GM23338 (cell line): ENCODE results near the gene SLC2A2. TPM values are rescaled to one million over a fixed set of nuclear protein-coding genes. Genes with fewer than 3 reads are reported as not detected.

Source experiments
- ATAC-seq: fragments of 200-7000 bp; cut with Tn5 transposase; 3 replicates; pipeline ENCODE4 v1.9.1; 2020
- DNase-seq: peaks from one replicate; pipeline ENCODE4 v3.0.0-alpha.2; 2015; ENCODE audit warnings: low spot score
- H2AFZ ChIP-seq: fragments of 200-600 bp; sonication (generic); 2 replicates; pipeline ENCODE4 v1.8.0; 2016; ENCODE audit warnings: antibody characterized with exemption, mild to moderate bottlenecking, moderate library complexity
- H3F3A ChIP-seq: fragments of 200-600 bp; sonication (generic); replicated peaks from 2 replicates; pipeline ENCODE4 v1.8.0; 2017; ENCODE audit warnings: antibody characterized with exemption, mixed run types, low read depth
- H3K27ac ChIP-seq: fragments of 200-600 bp; sonication (generic); 2 replicates; pipeline ENCODE4 v1.6.1; 2016; ENCODE audit warnings: low read depth
- H3K27me3 ChIP-seq: fragments of 200-600 bp; sonication (generic); 2 replicates; pipeline ENCODE4 v1.8.0; 2016; ENCODE audit warnings: mild to moderate bottlenecking, mixed run types, moderate library complexity; ENCODE audit not compliant: insufficient read depth
- H3K36me3 ChIP-seq: fragments of 200-600 bp; sonication (generic); 2 replicates; pipeline ENCODE4 v1.8.0; 2016; ENCODE audit warnings: mild to moderate bottlenecking; ENCODE audit not compliant: insufficient read depth
- H3K4me1 ChIP-seq: fragments of 200-600 bp; sonication (generic); 2 replicates; pipeline ENCODE4 v1.8.0; 2016; ENCODE audit warnings: mild to moderate bottlenecking, moderate library complexity; ENCODE audit not compliant: insufficient read depth
- H3K4me2 ChIP-seq: fragments of 200-600 bp; sonication (generic); 2 replicates; pipeline ENCODE4 v1.7.1; 2017; ENCODE audit warnings: mixed run types
- H3K4me3 ChIP-seq: fragments of 200-600 bp; sonication (generic); 2 replicates; pipeline ENCODE4 v1.6.1; 2016; ENCODE audit warnings: mixed run types
- H3K79me2 ChIP-seq: fragments of 200-600 bp; sonication (generic); replicated peaks from 2 replicates; pipeline ENCODE4 v1.8.0; 2017; ENCODE audit warnings: mild to moderate bottlenecking; ENCODE audit not compliant: insufficient read depth
- H3K9me2 ChIP-seq: fragments of 200-600 bp; sonication (generic); 2 replicates; pipeline ENCODE4 v1.8.0; 2017; ENCODE audit not compliant: insufficient read depth
- H4K20me1 ChIP-seq: fragments of 200-600 bp; sonication (generic); replicated peaks from 2 replicates; pipeline ENCODE4 v1.8.0; 2017; ENCODE audit warnings: mild to moderate bottlenecking; ENCODE audit not compliant: insufficient read depth
- H3K27ac Mint-ChIP-seq: 2 replicates; pipeline ENCODE4 v1.8.0; 2020; ENCODE audit warnings: inconsistent platforms, mild to moderate bottlenecking, moderate library complexity, mixed read lengths
- H3K27me3 Mint-ChIP-seq: 3 replicates; pipeline ENCODE4 v1.8.0; 2022; ENCODE audit warnings: low read depth, mild to moderate bottlenecking, moderate library complexity, mixed read lengths, inconsistent platforms; ENCODE audit not compliant: insufficient read depth, poor library complexity
- H3K36me3 Mint-ChIP-seq: 3 replicates; pipeline ENCODE4 v1.8.0; 2021; ENCODE audit warnings: low read depth, mild to moderate bottlenecking, inconsistent platforms, moderate library complexity, mixed read lengths
- H3K4me1 Mint-ChIP-seq: 3 replicates; pipeline ENCODE4 v1.8.0; 2020; ENCODE audit warnings: mild to moderate bottlenecking, inconsistent platforms, mixed read lengths
- H3K4me3 Mint-ChIP-seq: 3 replicates; pipeline ENCODE4 v1.8.0; 2021; ENCODE audit warnings: moderate library complexity, mild to moderate bottlenecking, inconsistent platforms, mixed read lengths
- H3K9me3 Mint-ChIP-seq: 3 replicates; pipeline ENCODE4 v1.8.0; 2020; ENCODE audit warnings: moderate library complexity, mild to moderate bottlenecking, inconsistent platforms, mixed read lengths
- CREB1 ChIP-seq: fragments of 250-450 bp; sonication (Bioruptor Pico); IDR thresholded peaks from 2 replicates; pipeline ENCODE4 v1.5.0; 2020; ENCODE audit warnings: low read depth, mild to moderate bottlenecking, moderate library complexity
- ETS1 ChIP-seq: IDR thresholded peaks from 2 replicates; pipeline ENCODE4 v1.6.1; 2016; ENCODE audit warnings: antibody characterized with exemption
- EZH2phosphoT487 ChIP-seq: fragments of 200-600 bp; sonication (generic); IDR thresholded peaks from one replicate; pipeline ENCODE4 v1.8.1; 2018; ENCODE audit warnings: antibody characterized with exemption; ENCODE audit not compliant: unreplicated experiment
- JUNB ChIP-seq: IDR thresholded peaks from one replicate; pipeline ENCODE4 v1.6.1; 2016; ENCODE audit warnings: antibody characterized with exemption; ENCODE audit not compliant: unreplicated experiment
- POLR2AphosphoS5 ChIP-seq: IDR thresholded peaks from 2 replicates; pipeline ENCODE4 v1.6.1; 2016; ENCODE audit warnings: antibody characterized with exemption, low read depth
- STAT1 ChIP-seq: IDR thresholded peaks from one replicate; pipeline ENCODE4 v1.6.1; 2016; ENCODE audit warnings: antibody characterized with exemption; ENCODE audit not compliant: unreplicated experiment
- ZNF114 ChIP-seq: fragments of 250-450 bp; sonication (Bioruptor Pico); IDR thresholded peaks from 2 replicates; pipeline ENCODE4 v1.5.0; 2020; ENCODE audit warnings: mild to moderate bottlenecking, moderate library complexity
- ZNF331 ChIP-seq: fragments of 250-450 bp; sonication (Bioruptor Pico); IDR thresholded peaks from 2 replicates; pipeline ENCODE4 v1.5.0; 2020; ENCODE audit warnings: low read depth, mild to moderate bottlenecking, moderate library complexity
- ZNF462 ChIP-seq: fragments of 250-450 bp; sonication (Bioruptor Pico); IDR thresholded peaks from 2 replicates; pipeline ENCODE4 v1.5.0; 2020; ENCODE audit warnings: mild to moderate bottlenecking, moderate library complexity
- polyA plus RNA-seq: library from polyadenylated mRNA; unstranded; fragments of >200 nt; fragmentation: Nextera tagmentation; extraction: Ambion mirVana; gene quantifications from 2 replicates; pipeline ENCODE4 v1.2.1, GENCODE V29; 2016
- total RNA-seq: library from RNA; depleted of rRNA; stranded (reverse); fragments of >200 nt; shearing (Covaris generic); gene quantifications from 2 replicates; pipeline ENCODE4 v1.2.3, GENCODE V29; 2014

The SLC2A2 gene
- total and polyA plus RNA-seq, 2 experiments from 2014 or later, result not detected

GRCh38 chr3:171001250-171001893 is 25.1 kb downstream of the SLC2A2 start (continued):
- no peak for TF ChIP-seq ZNF462
- TF ChIP-seq ZNF114 (CRISPR knock-in tag), result no peak
- no peak for TF ChIP-seq ZNF331 (CRISPR knock-in tag)
- no peak for TF ChIP-seq EZH2phosphoT487

- no peak for ATAC-seq
- TF ChIP-seq ZNF114 (CRISPR knock-in tag) (no peak), ZNF462 (no peak), ZNF331 (CRISPR knock-in tag) (no peak), CREB1 (CRISPR knock-in tag) (no peak), JUNB (no peak), POLR2AphosphoS5 (no peak), ETS1 (no peak), STAT1 (no peak)
Observed at GRCh38 chr3:171000281-171000680, 26.2 kb downstream of the SLC2A2 start.

More at GRCh38 chr3:171000281-171000680, 26.2 kb downstream of the SLC2A2 start:
- Histone ChIP-seq H4K20me1 (no peaks in the 10 kb centered on the region), H3K9me2 (no peaks in the 10 kb centered on the region), H3K36me3 (no peaks in the 10 kb centered on the region), H3K27me3 (no peaks in the 10 kb centered on the region), H3K4me1 (no peaks in the 10 kb centered on the region), H3K4me3 (no peak overlapping the region), H3K79me2 (no peaks in the 10 kb centered on the region), H2AFZ (no peak overlapping the region), H3K4me2 (no peak overlapping the region), H3F3A (no peaks in the 10 kb centered on the region), H3K27ac (no peak overlapping the region)
- Mint-ChIP-seq H3K9me3 (no peaks in the 10 kb centered on the region), H3K4me1 (no peaks in the 10 kb centered on the region), H3K27me3 (no peaks in the 10 kb centered on the region), H3K4me3 (no peak overlapping the region), H3K27ac (no peak overlapping the region), H3K36me3 (no peaks in the 10 kb centered on the region)
- DNase-seq, result no peak
